Measurements from ENCODE around the gene PEBP1. TPM values are rescaled to one million over a fixed set of nuclear protein-coding genes. Genes with fewer than 3 reads are reported as not detected.

The PEBP1 gene
- total RNA-seq, 1 experiment from 2014 or later, result 320 TPM

- H3K27ac Mint-ChIP-seq, result peak overlapping the region in 1 of 3 experiments; percentile 61; a peak in 1 of 7 replicates
- Histone ChIP-seq H2BK5ac (ENCODE audit: insufficient read length, low read length) (no peak overlapping the region), H3K9me3 (ENCODE audit: control insufficient read depth, low read depth, low read length) (no peaks in the 10 kb centered on the region), H3K14ac (ENCODE audit: insufficient read depth, low read length) (no peak overlapping the region), H2BK15ac (ENCODE audit: low read depth, low read length) (no peak overlapping the region), H3K23me2 (ENCODE audit: insufficient read length, low read depth, low read length, poor library complexity, severe bottlenecking) (no peaks in the 10 kb centered on the region), H4K20me1 (ENCODE audit: control insufficient read depth, insufficient read depth, insufficient read length) (no peaks in the 10 kb centered on the region), H3K27me3 (ENCODE audit: insufficient read depth, low read length) (no peaks in the 10 kb centered on the region), H2BK20ac (ENCODE audit: low read depth, low read length, poor library complexity, severe bottlenecking) (no peak overlapping the region), H3K79me1 (ENCODE audit: insufficient read depth, low read depth, low read length, poor library complexity, severe bottlenecking) (peaks cover 8% of the 10 kb centered on the region), H4K5ac (ENCODE audit: insufficient read length, low read depth, low read length) (no peak overlapping the region), H3K23ac (ENCODE audit: insufficient read length, low read depth, low read length) (no peak overlapping the region), H3K56ac (ENCODE audit: insufficient read length, low read depth, low read length) (no peak overlapping the region), H4K8ac (replicated peaks; ENCODE audit: insufficient read length, low read depth, low read length) (no peak overlapping the region), H3K18ac (ENCODE audit: insufficient read length, low read depth, low read length) (no peak overlapping the region), H3K4me1 (ENCODE audit: insufficient read depth, low read length) (no peaks in the 10 kb centered on the region), H4K91ac (ENCODE audit: insufficient read length, low read depth, low read length) (no peak overlapping the region), H3T11ph (ENCODE audit: low read length) (no peak overlapping the region), H3K4ac (ENCODE audit: low read depth, low read length) (no peak overlapping the region), H2BK120ac (ENCODE audit: low read depth, low read length, poor library complexity, severe bottlenecking) (no peak overlapping the region), H2AK5ac (ENCODE audit: insufficient read length, low read length) (no peak overlapping the region), H2AFZ (ENCODE audit: low read length) (no peak overlapping the region), H3K4me2 (ENCODE audit: insufficient read depth, insufficient read length, low read length) (no peak overlapping the region), H3K9ac (ENCODE audit: extremely low read depth, insufficient read length, low read length) (no peak overlapping the region), H2BK12ac (ENCODE audit: insufficient read length, low read depth, low read length) (no peak overlapping the region), H3K79me2 (ENCODE audit: insufficient read depth, low read length) (no peaks in the 10 kb centered on the region), H3K27ac (ENCODE audit: insufficient read length, low read depth, low read length) (no peak overlapping the region)
- H3K27me3 Mint-ChIP-seq (ENCODE audit: low read depth), result no peaks in the 10 kb centered on the region
- no peak for DNase-seq
- H3K9me3 Mint-ChIP-seq, result no peaks in the 10 kb centered on the region
- H3K4me1 Mint-ChIP-seq, result no peaks in the 10 kb centered on the region
- H3K4me3 Mint-ChIP-seq, result no peak overlapping the region
- H3K36me3 Mint-ChIP-seq (ENCODE audit: insufficient read depth in 1 of 3, low read depth in 3 of 3), result peaks cover 56 to 90% (median 77%) of the 10 kb centered on the region in 3 experiments
- WGBS (ENCODE audit: extremely low coverage, insufficient read length, low lambda C conversion rate), result no CpG with 5 or more reads among the region's 13 CpGs
- TF ChIP-seq CTCF (conservative IDR thresholded peaks at IDR 0.05), result no peak
Observed at GRCh38 chr12:118144499-118144898, 8.6 kb downstream of the PEBP1 start.
